Head of caudate nucleus (tissue), 42 donors: ENCODE measurements around the gene LYPD3.
"Not testable (repeated sequence)": the region's sequence is repeated elsewhere in the genome, so short reads cannot be mapped to it uniquely, and the experiment has no call there.

ENCODE experiments used
- DNase-seq, 42 donors: peaks; one replicate each; pipeline versions ENCODE4 v3.0.0 to v3.0.0-alpha.2; 2020 to 2021; ENCODE audit warnings: mixed read lengths in 7 of 42
- intact Hi-C: fragments of 100-400 bp; cut with DNase I; formaldehyde crosslinking; loops from one replicate; pipeline ENCODE4 v1.15.0; 2022

LYPD3 gene

GRCh38 chr19:43465468-43466120 is at the start of gene LYPD3:
LYPD3 (minus strand) TSS chr19:43465608; CDS start chr19:43465571, 37 bp downstream.
- no peak for DNase-seq
- intact Hi-C loops: no loop called here

- DNase-seq, intact Hi-C loops: not testable (repeated sequence)
These were observed 47.0 kb upstream of the LYPD3 start for GRCh38 chr19:43512399-43512798.

- no peak for DNase-seq
- intact Hi-C loops: no loop called here
These were observed 45.9 kb upstream of the LYPD3 start for GRCh38 chr19:43511324-43511723.

GRCh38 chr19:43510713-43511112 is 45.3 kb upstream of the LYPD3 start:
- intact Hi-C loops: no loop called here
- DNase-seq: no peak

GRCh38 chr19:43507880-43508279 is 42.5 kb upstream of the LYPD3 start:
- DNase-seq: no peak
- intact Hi-C loops: no loop called here

- DNase-seq: peak in 41 of 42 donors; percentile 33 to 92 (median 68)
- intact Hi-C loops: no loop called here
These were observed 41.2 kb upstream of the LYPD3 start for GRCh38 chr19:43506629-43507028.

- no peak for DNase-seq
- intact Hi-C loops: no loop called here
These were observed 40.5 kb upstream of the LYPD3 start for GRCh38 chr19:43505941-43506340.

GRCh38 chr19:43505186-43505456 is 39.7 kb upstream of the LYPD3 start:
- intact Hi-C loops: no loop called here

GRCh38 chr19:43504426-43505185 is 39.2 kb upstream of the LYPD3 start, which contains the start of gene PHLDB3:
PHLDB3 (minus strand) TSS chr19:43504746; CDS start chr19:43504118, 628 bp downstream.
- DNase-seq: peak in 11 of 42 donors; percentile 14 to 39 (median 27)
- intact Hi-C loops: loop anchor here (5.0 kb wide), 1 partner anchor 57 kb away; no protein-coding TSS in a partner anchor

More at GRCh38 chr19:43505186-43505456, 39.7 kb upstream of the LYPD3 start:
- no peak for DNase-seq

- DNase-seq: peak; percentile 92 to 98 (median 97)
- intact Hi-C loops: loop anchor here (5.0 kb wide), 1 partner anchor 56 kb away; no protein-coding TSS in a partner anchor
These were observed 38.4 kb upstream of the LYPD3 start for GRCh38 chr19:43503501-43504425.

- DNase-seq: no peak
- intact Hi-C loops: loop anchor here (5.0 kb wide), 1 partner anchor 55 kb away; no protein-coding TSS in a partner anchor
These were observed 37.1 kb upstream of the LYPD3 start for GRCh38 chr19:43502419-43502976.

- no peak for DNase-seq
- intact Hi-C loops: loop anchor here (5.0 kb wide), 1 partner anchor 55 kb away; no protein-coding TSS in a partner anchor
These were observed 36.4 kb upstream of the LYPD3 start for GRCh38 chr19:43501661-43502418.

- intact Hi-C loops: no loop called here
- no peak for DNase-seq
These were observed 33.6 kb upstream of the LYPD3 start for GRCh38 chr19:43499042-43499441.

- DNase-seq: no peak
- intact Hi-C loops: no loop called here
These were observed 32.9 kb upstream of the LYPD3 start for GRCh38 chr19:43498233-43498842.

- no peak for DNase-seq
- intact Hi-C loops: no loop called here
These were observed 31.6 kb upstream of the LYPD3 start for GRCh38 chr19:43496960-43497359.

GRCh38 chr19:43495082-43495481 is 29.7 kb upstream of the LYPD3 start:
- intact Hi-C loops: no loop called here

GRCh38 chr19:43490759-43491158 is 25.4 kb upstream of the LYPD3 start:
- no peak for DNase-seq

More at GRCh38 chr19:43495082-43495481, 29.7 kb upstream of the LYPD3 start:
- DNase-seq: no peak

More at GRCh38 chr19:43490759-43491158, 25.4 kb upstream of the LYPD3 start:
- intact Hi-C loops: no loop called here
